Measurements from ENCODE around the gene EPC2. TPM values are rescaled to one million over a fixed set of nuclear protein-coding genes. Genes with fewer than 3 reads are reported as not detected.
"Not testable (repeated sequence)": the region's sequence is repeated elsewhere in the genome, so short reads cannot be mapped to it uniquely, and the experiment has no call there.

The EPC2 gene
- total RNA-seq, 2 donors from 2014 or later: 14.7 to 29.0 TPM

DNA sequence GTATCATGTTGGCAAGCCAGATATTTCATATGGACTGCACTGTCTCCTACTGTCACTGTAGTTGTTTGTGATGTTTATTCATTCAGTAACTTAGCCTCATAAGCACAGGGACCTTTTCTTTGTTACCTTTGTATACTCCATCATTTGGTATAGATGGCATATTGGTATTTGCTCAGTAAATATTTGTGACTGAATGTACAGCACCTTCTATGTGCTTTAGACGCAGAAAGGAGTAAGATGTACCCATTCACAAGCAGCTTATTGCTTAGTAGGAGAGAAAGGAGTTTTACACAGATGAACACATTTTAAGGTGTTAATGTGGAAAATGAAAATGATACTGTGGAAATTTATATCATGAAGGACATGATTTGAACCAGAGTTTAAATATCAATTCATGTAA lies 12.0 kb downstream of the EPC2 start:
- H3K27ac Mint-ChIP-seq: no peak overlapping the region
- H3K9me3 Mint-ChIP-seq: no peaks in the 10 kb centered on the region
- peak in 1 of 2 donors; percentile 17 for ATAC-seq

GRCh38 chr2:148658807-148659722 lies 14.5 kb downstream of the EPC2 start:
- H3K36me3 Mint-ChIP-seq: no peaks in the 10 kb centered on the region
- DNase-seq (ENCODE audit: low spot score in 2 of 2) (no peak), ATAC-seq (peak; percentile 73 to 81)
- H3K27ac Mint-ChIP-seq: peak overlapping the region; percentile 62 to 81
- H3K9me3 Mint-ChIP-seq: no peaks in the 10 kb centered on the region

More for the DNA sequence above, 12.0 kb downstream of the EPC2 start:
- DNase-seq (ENCODE audit: low spot score in 2 of 2): no peak
- no peaks in the 10 kb centered on the region for H3K36me3 Mint-ChIP-seq

DNA sequence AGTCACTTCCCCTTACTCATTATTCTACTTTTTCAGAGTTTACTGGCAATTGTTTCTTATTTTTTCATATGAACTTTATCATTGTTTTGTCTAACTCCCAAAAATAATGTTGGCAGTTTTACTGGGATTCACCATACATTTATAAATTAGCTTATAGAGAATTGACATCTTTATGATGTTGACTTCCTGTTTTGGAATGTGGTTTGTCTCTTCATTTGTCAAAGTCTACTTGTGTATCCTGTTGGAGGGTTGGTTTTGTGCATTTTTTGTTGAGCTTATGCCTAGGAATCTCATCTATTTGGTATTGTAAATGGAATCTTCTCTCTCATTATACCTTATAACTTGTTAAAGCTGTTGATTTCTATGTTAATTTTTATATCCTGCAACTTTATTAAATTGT lies 16.4 kb downstream of the EPC2 start:
- no peak for DNase-seq (ENCODE audit: low spot score in 2 of 2)
- Mint-ChIP-seq H3K9me3 (no peaks in the 10 kb centered on the region), H3K27ac (no peak overlapping the region), H3K36me3 (no peaks in the 10 kb centered on the region)
- no peak for ATAC-seq

GRCh38 chr2:148662332-148662731 lies 17.8 kb downstream of the EPC2 start:
- not testable (repeated sequence) for H3K36me3 Mint-ChIP-seq; H3K27ac Mint-ChIP-seq; ATAC-seq; H3K9me3 Mint-ChIP-seq; DNase-seq (ENCODE audit: low spot score in 2 of 2)

GRCh38 chr2:148664229-148664628 lies 19.7 kb downstream of the EPC2 start:
- Mint-ChIP-seq H3K9me3 (no peaks in the 10 kb centered on the region), H3K36me3 (no peaks in the 10 kb centered on the region), H3K27ac (no peak overlapping the region)
- ATAC-seq: no peak
- DNase-seq (ENCODE audit: low spot score in 2 of 2): no peak

GRCh38 chr2:148666555-148666954 lies 22.0 kb downstream of the EPC2 start:
- Mint-ChIP-seq H3K27ac (peak overlapping the region in 1 of 2 donors; percentile 53), H3K36me3 (peaks cover 0 to 6% of the 10 kb centered on the region in 2 donors), H3K9me3 (no peaks in the 10 kb centered on the region)
- DNase-seq (ENCODE audit: low spot score in 2 of 2): no peak
- ATAC-seq: peak; percentile 48 to 53

DNA sequence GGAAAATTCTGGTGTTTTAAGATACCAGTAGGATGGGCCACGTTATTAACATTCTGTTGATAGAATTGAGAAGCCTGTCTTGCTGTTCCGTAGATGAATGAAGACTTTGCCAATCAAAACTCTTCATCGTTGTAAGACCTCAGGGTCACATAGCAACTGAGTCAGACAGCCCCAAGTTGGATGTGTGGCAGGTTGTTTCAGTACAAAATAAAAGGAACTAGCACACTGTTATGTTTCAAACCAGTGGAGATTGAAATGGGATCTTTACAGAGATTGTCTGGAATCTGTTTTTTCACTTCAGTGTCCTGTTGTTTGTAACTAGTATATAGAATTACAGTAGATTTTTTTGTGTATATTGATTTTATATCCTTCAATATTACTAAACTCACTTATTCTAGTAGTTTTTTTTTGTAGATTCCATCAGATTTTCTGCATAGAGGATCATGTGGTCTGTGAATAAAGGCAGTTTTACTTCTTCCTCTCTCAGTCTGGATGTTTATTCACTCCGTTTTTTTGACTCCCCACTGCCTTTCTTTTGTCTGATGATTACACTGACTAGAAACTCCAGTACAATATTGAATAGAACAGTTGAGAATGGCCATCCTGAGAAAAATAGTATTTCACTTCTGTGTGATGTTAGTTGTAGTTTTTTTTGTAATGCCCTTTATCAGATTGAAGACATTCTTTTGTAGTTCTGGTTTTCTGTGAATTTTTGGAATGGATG lies 22.7 kb downstream of the EPC2 start:
- H3K27ac Mint-ChIP-seq: peak overlapping the region in 1 of 2 donors; percentile 53

GRCh38 chr2:148670773-148671172 lies 26.2 kb downstream of the EPC2 start:
- DNase-seq (ENCODE audit: low spot score in 2 of 2) (no peak), ATAC-seq (peak; percentile 51 to 66)
- Mint-ChIP-seq H3K9me3 (peaks cover 0 to 3% of the 10 kb centered on the region in 2 donors), H3K36me3 (peaks cover 0 to 11% of the 10 kb centered on the region in 2 donors), H3K27ac (peak overlapping the region in 1 of 2 donors; percentile 28)

More for the DNA sequence above, 22.7 kb downstream of the EPC2 start:
- H3K36me3 Mint-ChIP-seq: peaks cover 0 to 6% of the 10 kb centered on the region in 2 donors
- no peak for DNase-seq (ENCODE audit: low spot score in 2 of 2)
- peaks cover 0 to 3% of the 10 kb centered on the region in 2 donors for H3K9me3 Mint-ChIP-seq
- ATAC-seq: peak; percentile 33 to 40

DNA sequence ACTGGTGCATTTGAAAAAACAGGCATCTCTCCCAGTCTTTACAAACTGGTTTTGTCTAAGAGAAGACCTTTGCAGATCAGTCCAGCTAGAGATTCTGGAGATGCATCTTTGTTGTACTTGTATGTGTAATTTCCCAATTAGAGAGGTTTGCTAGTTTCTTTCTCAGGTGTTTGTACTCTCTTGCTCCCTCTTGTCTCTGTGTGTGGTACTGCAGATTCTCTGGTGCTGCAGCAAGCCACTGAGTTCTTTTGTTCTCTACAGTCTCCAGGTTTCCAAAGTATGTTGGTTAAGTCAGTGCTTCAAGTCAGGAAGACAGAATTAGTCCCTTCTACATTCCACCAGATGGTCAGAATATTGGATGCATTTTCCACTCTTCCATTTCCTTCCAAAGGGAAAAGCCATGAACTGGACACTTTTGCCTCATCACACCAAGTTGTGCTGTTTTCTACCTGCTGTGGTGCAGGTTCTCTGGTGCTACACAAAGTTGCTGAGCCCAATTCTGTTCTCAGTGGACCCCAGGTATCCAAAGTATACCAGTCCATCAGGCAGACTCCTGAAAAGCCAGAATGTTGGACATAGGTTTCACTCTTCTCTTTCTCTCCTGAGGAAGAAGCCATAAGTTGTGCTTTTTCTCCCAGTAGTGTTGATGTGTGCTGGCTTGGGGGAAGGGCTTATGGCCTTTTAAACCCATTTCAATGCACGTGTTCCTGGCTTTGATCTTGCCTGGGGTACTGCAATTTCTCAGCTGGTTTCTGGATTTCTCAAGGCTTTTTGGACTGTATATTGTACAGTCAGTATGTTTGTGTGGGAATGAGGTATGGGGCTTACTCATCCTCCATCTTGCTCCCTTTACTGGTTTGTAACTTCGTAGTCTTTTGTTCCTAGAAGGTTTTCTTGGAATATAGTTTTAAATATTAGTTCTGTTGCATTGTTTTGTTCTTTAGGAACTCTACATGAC lies 29.8 kb downstream of the EPC2 start:
- ATAC-seq: peak; percentile 33 to 58
- peak in 1 of 2 donors; percentile 39 for DNase-seq (ENCODE audit: low spot score in 2 of 2)
- Mint-ChIP-seq H3K36me3 (peaks cover 0 to 11% of the 10 kb centered on the region in 2 donors), H3K9me3 (peaks cover 3 to 4% of the 10 kb centered on the region in 2 donors), H3K27ac (peak overlapping the region in 1 of 2 donors; percentile 75)

- Mint-ChIP-seq H3K36me3 (peaks cover 4 to 18% of the 10 kb centered on the region in 2 donors), H3K27ac (no peak overlapping the region), H3K9me3 (peaks cover 6 to 7% of the 10 kb centered on the region in 2 donors)
- ATAC-seq (no peak), DNase-seq (ENCODE audit: low spot score in 2 of 2) (no peak)
These were observed 31.2 kb downstream of the EPC2 start for GRCh38 chr2:148675708-148676107.

DNA sequence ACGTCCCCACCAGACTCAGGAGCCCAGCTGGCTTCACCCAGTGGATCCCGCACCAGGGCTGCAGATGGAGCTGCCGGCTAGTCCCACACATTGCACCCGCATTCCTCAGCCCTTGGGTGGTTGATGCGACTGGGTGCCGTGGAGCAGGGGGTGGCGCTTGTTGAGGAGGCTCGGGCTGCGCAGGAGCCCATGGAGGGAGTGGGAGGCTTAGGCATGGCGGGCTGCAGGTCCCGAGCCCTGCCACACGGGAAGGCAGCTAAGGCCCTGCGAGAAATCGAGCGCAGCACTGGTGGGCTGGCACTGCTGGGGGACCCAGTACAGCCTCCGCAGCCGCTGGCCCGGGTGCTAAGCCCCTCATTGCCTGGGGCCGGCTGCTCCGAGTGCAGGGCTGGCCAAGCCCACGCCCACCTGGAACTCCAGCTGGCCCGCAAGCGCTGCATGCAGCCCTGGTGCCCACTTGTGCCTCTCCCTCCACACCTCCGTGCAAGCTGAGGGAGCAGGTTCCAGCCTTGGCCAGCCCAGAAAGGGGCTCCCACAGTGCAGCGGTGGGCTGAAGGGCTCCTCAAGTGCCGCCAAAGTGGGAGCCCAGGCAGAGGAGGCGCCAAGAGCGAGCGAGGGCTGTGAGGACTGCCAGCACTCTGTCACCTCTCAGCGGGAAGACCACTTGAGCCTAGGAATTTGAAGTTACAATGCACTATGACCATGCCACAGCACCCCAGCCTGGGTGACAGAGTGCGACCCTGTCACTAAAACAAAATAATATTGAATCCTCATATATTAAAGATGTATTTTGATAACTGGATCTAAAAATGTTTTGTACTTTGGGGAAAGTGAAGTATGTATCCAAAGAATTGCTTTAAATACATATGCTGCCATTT lies 34.0 kb downstream of the EPC2 start:
- not testable (repeated sequence) for ATAC-seq; DNase-seq (ENCODE audit: low spot score in 2 of 2); H3K27ac Mint-ChIP-seq
- H3K36me3 Mint-ChIP-seq: peaks cover 9 to 21% of the 10 kb centered on the region in 2 donors
- peaks cover 8 to 12% of the 10 kb centered on the region in 2 donors for H3K9me3 Mint-ChIP-seq

- Mint-ChIP-seq H3K9me3 (peaks cover 8 to 12% of the 10 kb centered on the region in 2 donors), H3K36me3 (peaks cover 9 to 23% of the 10 kb centered on the region in 2 donors), H3K27ac (peak overlapping the region; percentile 3 to 4)
- peak in 1 of 2 donors; percentile 59 for ATAC-seq
- DNase-seq (ENCODE audit: low spot score in 2 of 2): no peak
These were observed 35.9 kb downstream of the EPC2 start for GRCh38 chr2:148680462-148680861.

- peaks cover 9 to 29% of the 10 kb centered on the region in 2 donors for H3K36me3 Mint-ChIP-seq
- H3K27ac Mint-ChIP-seq: no peak overlapping the region
- peaks cover 8 to 12% of the 10 kb centered on the region in 2 donors for H3K9me3 Mint-ChIP-seq
- ATAC-seq (no peak), DNase-seq (ENCODE audit: low spot score in 2 of 2) (no peak)
These were observed 36.9 kb downstream of the EPC2 start for GRCh38 chr2:148681443-148681842.

- not testable (repeated sequence) for DNase-seq (ENCODE audit: low spot score in 2 of 2); H3K27ac Mint-ChIP-seq; H3K9me3 Mint-ChIP-seq; ATAC-seq
- H3K36me3 Mint-ChIP-seq: peaks cover 9 to 29% of the 10 kb centered on the region in 2 donors
These were observed 37.3 kb downstream of the EPC2 start for GRCh38 chr2:148681862-148682261.

GRCh38 chr2:148684507-148684906 lies 40.0 kb downstream of the EPC2 start:
- H3K9me3 Mint-ChIP-seq: peaks cover 8 to 14% of the 10 kb centered on the region in 2 donors
- peak; percentile 39 to 58 for ATAC-seq
- no peak overlapping the region for H3K27ac Mint-ChIP-seq

More at GRCh38 chr2:148684507-148684906, 40.0 kb downstream of the EPC2 start:
- DNase-seq (ENCODE audit: low spot score in 2 of 2): no peak
- H3K36me3 Mint-ChIP-seq: peaks cover 9 to 37% of the 10 kb centered on the region in 2 donors

Measured in activated naive CD4-positive, alpha-beta T cell treated with anti-CD3 and anti-CD28 coated beads, Interleukin-2, amount 50 U/mL, for 72 hours (primary cell).